ENCODE measurements around the gene EIF4G2. TPM values are rescaled to one million over a fixed set of nuclear protein-coding genes. Genes with fewer than 3 reads are reported as not detected.

EIF4G2 gene
- polyA plus RNA-seq, 1 donor from 2014 or later: 1,004 TPM

DNA sequence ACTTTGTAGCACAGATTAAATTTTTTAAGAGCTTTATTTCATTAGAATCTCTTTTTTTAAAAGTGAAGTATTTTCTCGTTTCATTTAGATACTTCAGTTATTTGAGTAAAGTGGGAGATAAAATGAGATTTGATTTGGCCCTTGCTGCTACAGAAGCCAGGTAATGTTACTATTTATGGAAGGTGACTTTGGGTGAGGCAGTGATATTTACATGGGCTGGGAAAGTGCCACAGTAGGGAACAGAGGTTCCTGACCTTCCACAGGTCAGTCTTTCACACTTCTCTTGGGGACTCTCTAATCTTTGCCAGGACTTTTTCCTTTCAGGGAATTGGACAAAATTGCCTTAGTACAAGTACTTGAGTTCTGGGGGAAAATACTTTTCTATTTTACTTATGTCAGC lies 37.3 kb downstream of the EIF4G2 start:
- H3K4me2 ChIP-seq (ENCODE audit: low read length): no peak overlapping the region
- no peak overlapping the region for H3K4me3 ChIP-seq (ENCODE audit: low read length)
- no peak overlapping the region for H3K27ac ChIP-seq (ENCODE audit: low read length)
- peaks cover 25% of the 10 kb centered on the region for H3K36me3 ChIP-seq (ENCODE audit: insufficient read depth, low read length)
- H3K9ac ChIP-seq (ENCODE audit: low read length): no peak overlapping the region
- no peaks in the 10 kb centered on the region for H3K9me3 ChIP-seq (ENCODE audit: low read length)
- no peaks in the 10 kb centered on the region for H4K20me1 ChIP-seq (ENCODE audit: insufficient read depth)
- H3K79me2 ChIP-seq (replicated peaks; ENCODE audit: insufficient read depth, low read length): no peaks in the 10 kb centered on the region
- H2AFZ ChIP-seq (ENCODE audit: low read depth, low read length): no peak overlapping the region
- TF ChIP-seq POLR2AphosphoS5 (IDR thresholded peaks at IDR 0.05): no peak
- no peak for TF ChIP-seq EZH2 (IDR thresholded peaks at IDR 0.05; ENCODE audit: borderline replicate concordance, insufficient read depth, low read length, poor library complexity, severe bottlenecking)
- TF ChIP-seq RAD21 (conservative IDR thresholded peaks at IDR 0.05): no peak
- TF ChIP-seq SMC3 (conservative IDR thresholded peaks at IDR 0.05; ENCODE audit: poor library complexity): no peak
- TF ChIP-seq EP300 (conservative IDR thresholded peaks at IDR 0.05; ENCODE audit: poor library complexity, severe bottlenecking): no peak
- TF ChIP-seq, protein P1, sequence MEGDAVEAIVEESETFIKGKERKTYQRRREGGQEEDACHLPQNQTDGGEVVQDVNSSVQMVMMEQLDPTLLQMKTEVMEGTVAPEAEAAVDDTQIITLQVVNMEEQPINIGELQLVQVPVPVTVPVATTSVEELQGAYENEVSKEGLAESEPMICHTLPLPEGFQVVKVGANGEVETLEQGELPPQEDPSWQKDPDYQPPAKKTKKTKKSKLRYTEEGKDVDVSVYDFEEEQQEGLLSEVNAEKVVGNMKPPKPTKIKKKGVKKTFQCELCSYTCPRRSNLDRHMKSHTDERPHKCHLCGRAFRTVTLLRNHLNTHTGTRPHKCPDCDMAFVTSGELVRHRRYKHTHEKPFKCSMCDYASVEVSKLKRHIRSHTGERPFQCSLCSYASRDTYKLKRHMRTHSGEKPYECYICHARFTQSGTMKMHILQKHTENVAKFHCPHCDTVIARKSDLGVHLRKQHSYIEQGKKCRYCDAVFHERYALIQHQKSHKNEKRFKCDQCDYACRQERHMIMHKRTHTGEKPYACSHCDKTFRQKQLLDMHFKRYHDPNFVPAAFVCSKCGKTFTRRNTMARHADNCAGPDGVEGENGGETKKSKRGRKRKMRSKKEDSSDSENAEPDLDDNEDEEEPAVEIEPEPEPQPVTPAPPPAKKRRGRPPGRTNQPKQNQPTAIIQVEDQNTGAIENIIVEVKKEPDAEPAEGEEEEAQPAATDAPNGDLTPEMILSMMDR (IDR thresholded peaks at IDR 0.05; ENCODE audit: poor library complexity, severe bottlenecking): no peak
- TF ChIP-seq TAF1 (IDR thresholded peaks at IDR 0.05; ENCODE audit: low read depth): no peak
- TF ChIP-seq, protein P2, sequence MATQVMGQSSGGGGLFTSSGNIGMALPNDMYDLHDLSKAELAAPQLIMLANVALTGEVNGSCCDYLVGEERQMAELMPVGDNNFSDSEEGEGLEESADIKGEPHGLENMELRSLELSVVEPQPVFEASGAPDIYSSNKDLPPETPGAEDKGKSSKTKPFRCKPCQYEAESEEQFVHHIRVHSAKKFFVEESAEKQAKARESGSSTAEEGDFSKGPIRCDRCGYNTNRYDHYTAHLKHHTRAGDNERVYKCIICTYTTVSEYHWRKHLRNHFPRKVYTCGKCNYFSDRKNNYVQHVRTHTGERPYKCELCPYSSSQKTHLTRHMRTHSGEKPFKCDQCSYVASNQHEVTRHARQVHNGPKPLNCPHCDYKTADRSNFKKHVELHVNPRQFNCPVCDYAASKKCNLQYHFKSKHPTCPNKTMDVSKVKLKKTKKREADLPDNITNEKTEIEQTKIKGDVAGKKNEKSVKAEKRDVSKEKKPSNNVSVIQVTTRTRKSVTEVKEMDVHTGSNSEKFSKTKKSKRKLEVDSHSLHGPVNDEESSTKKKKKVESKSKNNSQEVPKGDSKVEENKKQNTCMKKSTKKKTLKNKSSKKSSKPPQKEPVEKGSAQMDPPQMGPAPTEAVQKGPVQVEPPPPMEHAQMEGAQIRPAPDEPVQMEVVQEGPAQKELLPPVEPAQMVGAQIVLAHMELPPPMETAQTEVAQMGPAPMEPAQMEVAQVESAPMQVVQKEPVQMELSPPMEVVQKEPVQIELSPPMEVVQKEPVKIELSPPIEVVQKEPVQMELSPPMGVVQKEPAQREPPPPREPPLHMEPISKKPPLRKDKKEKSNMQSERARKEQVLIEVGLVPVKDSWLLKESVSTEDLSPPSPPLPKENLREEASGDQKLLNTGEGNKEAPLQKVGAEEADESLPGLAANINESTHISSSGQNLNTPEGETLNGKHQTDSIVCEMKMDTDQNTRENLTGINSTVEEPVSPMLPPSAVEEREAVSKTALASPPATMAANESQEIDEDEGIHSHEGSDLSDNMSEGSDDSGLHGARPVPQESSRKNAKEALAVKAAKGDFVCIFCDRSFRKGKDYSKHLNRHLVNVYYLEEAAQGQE (IDR thresholded peaks at IDR 0.05; ENCODE audit: borderline replicate concordance): no peak
- no peak for TF ChIP-seq MXI1 (conservative IDR thresholded peaks at IDR 0.05; ENCODE audit: poor library complexity, severe bottlenecking)
- H3K9me2 ChIP-seq (ENCODE audit: insufficient read depth, low read length): no peaks in the 10 kb centered on the region
- H3K27me3 ChIP-seq (ENCODE audit: insufficient read depth, low read depth, low read length): no peaks in the 10 kb centered on the region
- no peaks in the 10 kb centered on the region for H3F3A ChIP-seq (ENCODE audit: insufficient read depth, low read length, poor library complexity, severe bottlenecking)

- Histone ChIP-seq H3K27ac (ENCODE audit: low read length) (no peak overlapping the region), H3K4me3 (ENCODE audit: low read length) (no peak overlapping the region), H3F3A (ENCODE audit: insufficient read depth, low read length, poor library complexity, severe bottlenecking) (no peaks in the 10 kb centered on the region), H3K27me3 (ENCODE audit: insufficient read depth, low read depth, low read length) (no peaks in the 10 kb centered on the region), H3K9me2 (ENCODE audit: insufficient read depth, low read length) (no peaks in the 10 kb centered on the region), H3K9ac (ENCODE audit: low read length) (no peak overlapping the region), H2AFZ (ENCODE audit: low read depth, low read length) (no peak overlapping the region), H4K20me1 (ENCODE audit: insufficient read depth) (no peaks in the 10 kb centered on the region), H3K4me2 (ENCODE audit: low read length) (no peak overlapping the region), H3K36me3 (ENCODE audit: insufficient read depth, low read length) (peaks cover 27% of the 10 kb centered on the region), H3K9me3 (ENCODE audit: low read length) (no peaks in the 10 kb centered on the region), H3K79me2 (replicated peaks; ENCODE audit: insufficient read depth, low read length) (no peaks in the 10 kb centered on the region)
- TF ChIP-seq, protein P2 (IDR thresholded peaks at IDR 0.05; ENCODE audit: borderline replicate concordance): no peak
- TF ChIP-seq TAF1 (IDR thresholded peaks at IDR 0.05; ENCODE audit: low read depth) (no peak), RAD21 (conservative IDR thresholded peaks at IDR 0.05) (peak; percentile 75), POLR2AphosphoS5 (IDR thresholded peaks at IDR 0.05) (no peak), EZH2 (IDR thresholded peaks at IDR 0.05; ENCODE audit: borderline replicate concordance, insufficient read depth, low read length, poor library complexity, severe bottlenecking) (no peak), MXI1 (conservative IDR thresholded peaks at IDR 0.05; ENCODE audit: poor library complexity, severe bottlenecking) (no peak), EP300 (conservative IDR thresholded peaks at IDR 0.05; ENCODE audit: poor library complexity, severe bottlenecking) (no peak), SMC3 (conservative IDR thresholded peaks at IDR 0.05; ENCODE audit: poor library complexity) (peak; percentile 89)
- TF ChIP-seq, protein P1 (IDR thresholded peaks at IDR 0.05; ENCODE audit: poor library complexity, severe bottlenecking): peak; percentile 81
Observed at GRCh38 chr11:10770626-10771254, 38.0 kb downstream of the EIF4G2 start.
